Measurements from ENCODE around the gene HACD2.
A peak's percentile ranks its signal among the peaks of the same experiment; 100 is the strongest.

GRCh38 chr3:123489400-123490004 lies 95.4 kb downstream of the HACD2 start:
- TF ChIP-seq CTCF (IDR thresholded peaks at IDR 0.05) (peak; percentile 76 to 92 (median 88)), POLR2A (IDR thresholded peaks at IDR 0.05) (no peak)

Data from adrenal gland (tissue), 5 donors.